NCI-H1436 (cell line): ENCODE measurements around the gene TMEM107.
"Not testable (repeated sequence)": the region's sequence is repeated elsewhere in the genome, so short reads cannot be mapped to it uniquely, and the experiment has no call there.

Source experiments
- DNase-seq: peaks from one replicate; lab custom pipeline; 2025; lab: John Stamatoyannopoulos, UW

The TMEM107 gene

GRCh38 chr17:8189711-8190477 lies 13.7 kb upstream of the TMEM107 start, which contains the start of gene BORCS6:
Gene BORCS6, minus strand, starts transcription at chr17:8190180. Its CDS starts 40 bp downstream, at chr17:8190140.
- peak; percentile 96 for DNase-seq

- no peak for DNase-seq
Measured at GRCh38 chr17:8189041-8189710, 13.0 kb upstream of the TMEM107 start.

- DNase-seq, result no peak
Measured at GRCh38 chr17:8188263-8188839, 12.2 kb upstream of the TMEM107 start.

GRCh38 chr17:8187517-8188262 lies 11.5 kb upstream of the TMEM107 start:
- peak; percentile 90 for DNase-seq

GRCh38 chr17:8186787-8187516 lies 10.8 kb upstream of the TMEM107 start:
- DNase-seq, result peak; percentile 89

- DNase-seq, result no peak
Measured at GRCh38 chr17:8186446-8186786, 10.2 kb upstream of the TMEM107 start.

- peak; percentile 58 for DNase-seq
Measured at GRCh38 chr17:8185582-8186445, 9.6 kb upstream of the TMEM107 start.

- DNase-seq, result no peak
Measured at GRCh38 chr17:8176998-8177731, 985 bp upstream of the TMEM107 start.

GRCh38 chr17:8175795-8176196 lies 384 bp downstream of the TMEM107 start:
- peak; percentile 53 for DNase-seq

- no peak for DNase-seq
Measured at GRCh38 chr17:8173871-8174322, 2.3 kb downstream of the TMEM107 start.

GRCh38 chr17:8173056-8173870 lies 2.9 kb downstream of the TMEM107 start:
- peak; percentile 95 for DNase-seq

GRCh38 chr17:8170186-8170585 lies 6.0 kb downstream of the TMEM107 start:
- not testable (repeated sequence) for DNase-seq

GRCh38 chr17:8167526-8167925 lies 8.7 kb downstream of the TMEM107 start:
- DNase-seq, result no peak

- DNase-seq, result no peak
Measured at GRCh38 chr17:8166731-8167130, 9.4 kb downstream of the TMEM107 start.

GRCh38 chr17:8164815-8165131 lies 11.4 kb downstream of the TMEM107 start:
- DNase-seq, result no peak

- DNase-seq, result peak; percentile 28
Measured at GRCh38 chr17:8163978-8164814, 12.0 kb downstream of the TMEM107 start.

GRCh38 chr17:8162997-8163977 lies 12.9 kb downstream of the TMEM107 start:
- peak; percentile 53 for DNase-seq
